GM23338 (cell line): ENCODE measurements around the gene CCDC12. TPM values are rescaled to one million over a fixed set of nuclear protein-coding genes. Genes with fewer than 3 reads are reported as not detected.

Experiments
- ATAC-seq: fragments of 200-7000 bp; cut with Tn5 transposase; 3 replicates; pipeline ENCODE4 v1.9.1; 2020
- DNase-seq: peaks from one replicate; pipeline ENCODE4 v3.0.0-alpha.2; 2015; ENCODE audit warnings: low spot score
- H2AFZ ChIP-seq: fragments of 200-600 bp; sonication (generic); 2 replicates; pipeline ENCODE4 v1.8.0; 2016; ENCODE audit warnings: antibody characterized with exemption, mild to moderate bottlenecking, moderate library complexity
- H3F3A ChIP-seq: fragments of 200-600 bp; sonication (generic); replicated peaks from 2 replicates; pipeline ENCODE4 v1.8.0; 2017; ENCODE audit warnings: antibody characterized with exemption, mixed run types, low read depth
- H3K27ac ChIP-seq: fragments of 200-600 bp; sonication (generic); 2 replicates; pipeline ENCODE4 v1.6.1; 2016; ENCODE audit warnings: low read depth
- H3K27me3 ChIP-seq: fragments of 200-600 bp; sonication (generic); 2 replicates; pipeline ENCODE4 v1.8.0; 2016; ENCODE audit warnings: mild to moderate bottlenecking, mixed run types, moderate library complexity; ENCODE audit not compliant: insufficient read depth
- H3K36me3 ChIP-seq: fragments of 200-600 bp; sonication (generic); 2 replicates; pipeline ENCODE4 v1.8.0; 2016; ENCODE audit warnings: mild to moderate bottlenecking; ENCODE audit not compliant: insufficient read depth
- H3K4me1 ChIP-seq: fragments of 200-600 bp; sonication (generic); 2 replicates; pipeline ENCODE4 v1.8.0; 2016; ENCODE audit warnings: mild to moderate bottlenecking, moderate library complexity; ENCODE audit not compliant: insufficient read depth
- H3K4me2 ChIP-seq: fragments of 200-600 bp; sonication (generic); 2 replicates; pipeline ENCODE4 v1.7.1; 2017; ENCODE audit warnings: mixed run types
- H3K4me3 ChIP-seq: fragments of 200-600 bp; sonication (generic); 2 replicates; pipeline ENCODE4 v1.6.1; 2016; ENCODE audit warnings: mixed run types
- H3K79me2 ChIP-seq: fragments of 200-600 bp; sonication (generic); replicated peaks from 2 replicates; pipeline ENCODE4 v1.8.0; 2017; ENCODE audit warnings: mild to moderate bottlenecking; ENCODE audit not compliant: insufficient read depth
- H3K9me2 ChIP-seq: fragments of 200-600 bp; sonication (generic); 2 replicates; pipeline ENCODE4 v1.8.0; 2017; ENCODE audit not compliant: insufficient read depth
- H4K20me1 ChIP-seq: fragments of 200-600 bp; sonication (generic); replicated peaks from 2 replicates; pipeline ENCODE4 v1.8.0; 2017; ENCODE audit warnings: mild to moderate bottlenecking; ENCODE audit not compliant: insufficient read depth
- H3K27ac Mint-ChIP-seq: 2 replicates; pipeline ENCODE4 v1.8.0; 2020; ENCODE audit warnings: inconsistent platforms, mild to moderate bottlenecking, moderate library complexity, mixed read lengths
- H3K27me3 Mint-ChIP-seq: 3 replicates; pipeline ENCODE4 v1.8.0; 2022; ENCODE audit warnings: low read depth, mild to moderate bottlenecking, moderate library complexity, mixed read lengths, inconsistent platforms; ENCODE audit not compliant: insufficient read depth, poor library complexity
- H3K36me3 Mint-ChIP-seq: 3 replicates; pipeline ENCODE4 v1.8.0; 2021; ENCODE audit warnings: low read depth, mild to moderate bottlenecking, inconsistent platforms, moderate library complexity, mixed read lengths
- H3K4me1 Mint-ChIP-seq: 3 replicates; pipeline ENCODE4 v1.8.0; 2020; ENCODE audit warnings: mild to moderate bottlenecking, inconsistent platforms, mixed read lengths
- H3K4me3 Mint-ChIP-seq: 3 replicates; pipeline ENCODE4 v1.8.0; 2021; ENCODE audit warnings: moderate library complexity, mild to moderate bottlenecking, inconsistent platforms, mixed read lengths
- H3K9me3 Mint-ChIP-seq: 3 replicates; pipeline ENCODE4 v1.8.0; 2020; ENCODE audit warnings: moderate library complexity, mild to moderate bottlenecking, inconsistent platforms, mixed read lengths
- EZH2phosphoT487 ChIP-seq: fragments of 200-600 bp; sonication (generic); IDR thresholded peaks from one replicate; pipeline ENCODE4 v1.8.1; 2018; ENCODE audit warnings: antibody characterized with exemption; ENCODE audit not compliant: unreplicated experiment
- JUNB ChIP-seq: IDR thresholded peaks from one replicate; pipeline ENCODE4 v1.6.1; 2016; ENCODE audit warnings: antibody characterized with exemption; ENCODE audit not compliant: unreplicated experiment
- NANOG ChIP-seq: IDR thresholded peaks from 2 replicates; pipeline ENCODE4 v1.6.1; 2016; ENCODE audit warnings: antibody characterized with exemption, borderline replicate concordance
- POLR2AphosphoS5 ChIP-seq: IDR thresholded peaks from 2 replicates; pipeline ENCODE4 v1.6.1; 2016; ENCODE audit warnings: antibody characterized with exemption, low read depth
- STAT1 ChIP-seq: IDR thresholded peaks from one replicate; pipeline ENCODE4 v1.6.1; 2016; ENCODE audit warnings: antibody characterized with exemption; ENCODE audit not compliant: unreplicated experiment
- ZNF114 ChIP-seq: fragments of 250-450 bp; sonication (Bioruptor Pico); IDR thresholded peaks from 2 replicates; pipeline ENCODE4 v1.5.0; 2020; ENCODE audit warnings: mild to moderate bottlenecking, moderate library complexity
- ZNF331 ChIP-seq: fragments of 250-450 bp; sonication (Bioruptor Pico); IDR thresholded peaks from 2 replicates; pipeline ENCODE4 v1.5.0; 2020; ENCODE audit warnings: low read depth, mild to moderate bottlenecking, moderate library complexity
- polyA plus RNA-seq: library from polyadenylated mRNA; unstranded; fragments of >200 nt; fragmentation: Nextera tagmentation; extraction: Ambion mirVana; gene quantifications from 2 replicates; pipeline ENCODE4 v1.2.1, GENCODE V29; 2016
- total RNA-seq: library from RNA; depleted of rRNA; stranded (reverse); fragments of >200 nt; shearing (Covaris generic); gene quantifications from 2 replicates; pipeline ENCODE4 v1.2.3, GENCODE V29; 2014
- TF ChIP-seq, protein P1 (sequence below): IDR thresholded peaks from one replicate; pipeline ENCODE4 v1.6.1; 2018; ENCODE audit warnings: antibody characterized with exemption; ENCODE audit not compliant: unreplicated experiment
- TF ChIP-seq, protein P2 (sequence below), 2 experiments: fragments of 200-600 bp in 1 of 2; sonication (generic) in 1 of 2; conservative IDR thresholded peaks; 2 replicates each; pipeline versions ENCODE4 v1.5.1 to v1.6.1; 2016 to 2017; ENCODE audit warnings: antibody characterized with exemption in 2 of 2, low read depth in 2 of 2, mild to moderate bottlenecking in 2 of 2, moderate library complexity in 1 of 2
- TF ChIP-seq, protein P3 (sequence below): IDR thresholded peaks from 2 replicates; pipeline ENCODE4 v1.6.1; 2016; ENCODE audit warnings: antibody characterized with exemption

Gene CCDC12
- total and polyA plus RNA-seq, 2 experiments from 2014 or later: 42.9 to 133 TPM

DNA sequence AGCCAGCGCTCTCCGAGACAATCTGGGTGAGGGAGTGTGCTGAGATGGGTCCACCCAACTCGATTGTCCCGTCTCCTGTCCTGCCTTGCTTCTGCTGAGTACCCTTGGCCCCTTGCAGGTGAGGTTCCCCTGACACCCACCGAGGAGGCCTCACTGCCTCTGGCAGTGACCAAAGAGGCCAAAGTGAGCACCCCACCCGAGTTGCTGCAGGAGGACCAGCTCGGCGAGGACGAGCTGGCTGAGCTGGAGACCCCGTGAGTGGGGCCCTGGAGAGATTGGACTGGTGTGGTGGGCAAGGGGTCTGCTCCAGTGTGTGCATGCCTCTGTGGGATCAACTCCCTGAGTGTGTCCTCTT lies 26.5 kb upstream of the CCDC12 start:
- ATAC-seq: no peak
- no peaks in the 10 kb centered on the region; the same call in 1 of the 2 replicates for H4K20me1 ChIP-seq
- no peaks in the 10 kb centered on the region for H3K27me3 ChIP-seq
- H3F3A ChIP-seq: no peaks in the 10 kb centered on the region
- Mint-ChIP-seq H3K9me3 (no peaks in the 10 kb centered on the region), H3K4me3 (no peak overlapping the region), H3K36me3 (peaks cover 28% of the 10 kb centered on the region), H3K4me1 (peaks cover 2% of the 10 kb centered on the region; the same call in 2 of the 3 replicates), H3K27me3 (peaks cover 18% of the 10 kb centered on the region), H3K27ac (no peak overlapping the region)
- no peak for DNase-seq
- H3K9me2 ChIP-seq: no peaks in the 10 kb centered on the region
- no peak for TF ChIP-seq ZNF331
- no peak for TF ChIP-seq EZH2phosphoT487
- TF ChIP-seq, protein P1, sequence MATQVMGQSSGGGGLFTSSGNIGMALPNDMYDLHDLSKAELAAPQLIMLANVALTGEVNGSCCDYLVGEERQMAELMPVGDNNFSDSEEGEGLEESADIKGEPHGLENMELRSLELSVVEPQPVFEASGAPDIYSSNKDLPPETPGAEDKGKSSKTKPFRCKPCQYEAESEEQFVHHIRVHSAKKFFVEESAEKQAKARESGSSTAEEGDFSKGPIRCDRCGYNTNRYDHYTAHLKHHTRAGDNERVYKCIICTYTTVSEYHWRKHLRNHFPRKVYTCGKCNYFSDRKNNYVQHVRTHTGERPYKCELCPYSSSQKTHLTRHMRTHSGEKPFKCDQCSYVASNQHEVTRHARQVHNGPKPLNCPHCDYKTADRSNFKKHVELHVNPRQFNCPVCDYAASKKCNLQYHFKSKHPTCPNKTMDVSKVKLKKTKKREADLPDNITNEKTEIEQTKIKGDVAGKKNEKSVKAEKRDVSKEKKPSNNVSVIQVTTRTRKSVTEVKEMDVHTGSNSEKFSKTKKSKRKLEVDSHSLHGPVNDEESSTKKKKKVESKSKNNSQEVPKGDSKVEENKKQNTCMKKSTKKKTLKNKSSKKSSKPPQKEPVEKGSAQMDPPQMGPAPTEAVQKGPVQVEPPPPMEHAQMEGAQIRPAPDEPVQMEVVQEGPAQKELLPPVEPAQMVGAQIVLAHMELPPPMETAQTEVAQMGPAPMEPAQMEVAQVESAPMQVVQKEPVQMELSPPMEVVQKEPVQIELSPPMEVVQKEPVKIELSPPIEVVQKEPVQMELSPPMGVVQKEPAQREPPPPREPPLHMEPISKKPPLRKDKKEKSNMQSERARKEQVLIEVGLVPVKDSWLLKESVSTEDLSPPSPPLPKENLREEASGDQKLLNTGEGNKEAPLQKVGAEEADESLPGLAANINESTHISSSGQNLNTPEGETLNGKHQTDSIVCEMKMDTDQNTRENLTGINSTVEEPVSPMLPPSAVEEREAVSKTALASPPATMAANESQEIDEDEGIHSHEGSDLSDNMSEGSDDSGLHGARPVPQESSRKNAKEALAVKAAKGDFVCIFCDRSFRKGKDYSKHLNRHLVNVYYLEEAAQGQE: no peak
- TF ChIP-seq STAT1: no peak
- TF ChIP-seq POLR2AphosphoS5: no peak
- TF ChIP-seq ZNF114 (CRISPR knock-in tag): no peak
- no peak for TF ChIP-seq NANOG
- no peak for TF ChIP-seq JUNB
- no peaks in the 10 kb centered on the region for H3K79me2 ChIP-seq
- H3K36me3 ChIP-seq: no peaks in the 10 kb centered on the region; the same call in 1 of the 2 replicates
- no peak overlapping the region for H3K27ac ChIP-seq
- no peak overlapping the region for H3K4me3 ChIP-seq
- H3K4me2 ChIP-seq: no peak overlapping the region
- no peaks in the 10 kb centered on the region for H3K4me1 ChIP-seq
- H2AFZ ChIP-seq: no peak overlapping the region

DNA sequence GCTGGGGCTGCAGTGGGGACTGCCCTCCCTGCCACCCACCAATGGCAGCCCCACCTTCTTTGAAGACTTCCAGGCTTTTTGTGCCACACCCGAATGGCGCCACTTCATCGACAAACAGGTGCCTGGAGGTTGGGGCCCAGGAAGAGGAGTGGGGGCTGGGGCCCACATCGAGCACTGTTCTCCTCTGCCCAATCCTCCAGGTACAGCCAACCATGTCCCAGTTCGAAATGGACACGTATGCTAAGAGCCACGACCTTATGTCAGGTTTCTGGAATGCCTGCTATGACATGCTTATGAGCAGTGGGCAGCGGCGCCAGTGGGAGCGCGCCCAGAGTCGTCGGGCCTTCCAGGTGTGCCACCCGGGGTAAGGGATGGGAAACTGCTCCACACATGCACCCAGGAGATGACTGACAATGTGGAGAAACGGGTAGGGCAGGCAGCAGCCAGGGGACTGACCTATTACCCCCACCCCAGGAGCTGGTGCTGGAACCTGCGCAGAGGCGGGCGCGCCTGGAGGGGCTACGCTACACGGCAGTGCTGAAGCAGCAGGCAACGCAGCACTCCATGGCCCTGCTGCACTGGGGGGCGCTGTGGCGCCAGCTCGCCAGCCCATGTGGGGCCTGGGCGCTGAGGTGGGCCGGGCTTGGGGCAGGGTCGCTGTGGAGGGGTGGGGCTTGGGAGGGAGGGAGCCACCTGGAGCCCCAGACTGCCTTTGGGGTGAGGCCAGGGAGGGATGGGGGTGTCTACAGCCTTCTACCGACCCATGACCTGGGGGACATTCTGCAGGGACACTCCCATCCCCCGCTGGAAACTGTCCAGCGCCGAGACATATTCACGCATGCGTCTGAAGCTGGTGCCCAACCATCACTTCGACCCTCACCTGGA lies 25.9 kb upstream of the CCDC12 start:
- TF ChIP-seq, protein P2, sequence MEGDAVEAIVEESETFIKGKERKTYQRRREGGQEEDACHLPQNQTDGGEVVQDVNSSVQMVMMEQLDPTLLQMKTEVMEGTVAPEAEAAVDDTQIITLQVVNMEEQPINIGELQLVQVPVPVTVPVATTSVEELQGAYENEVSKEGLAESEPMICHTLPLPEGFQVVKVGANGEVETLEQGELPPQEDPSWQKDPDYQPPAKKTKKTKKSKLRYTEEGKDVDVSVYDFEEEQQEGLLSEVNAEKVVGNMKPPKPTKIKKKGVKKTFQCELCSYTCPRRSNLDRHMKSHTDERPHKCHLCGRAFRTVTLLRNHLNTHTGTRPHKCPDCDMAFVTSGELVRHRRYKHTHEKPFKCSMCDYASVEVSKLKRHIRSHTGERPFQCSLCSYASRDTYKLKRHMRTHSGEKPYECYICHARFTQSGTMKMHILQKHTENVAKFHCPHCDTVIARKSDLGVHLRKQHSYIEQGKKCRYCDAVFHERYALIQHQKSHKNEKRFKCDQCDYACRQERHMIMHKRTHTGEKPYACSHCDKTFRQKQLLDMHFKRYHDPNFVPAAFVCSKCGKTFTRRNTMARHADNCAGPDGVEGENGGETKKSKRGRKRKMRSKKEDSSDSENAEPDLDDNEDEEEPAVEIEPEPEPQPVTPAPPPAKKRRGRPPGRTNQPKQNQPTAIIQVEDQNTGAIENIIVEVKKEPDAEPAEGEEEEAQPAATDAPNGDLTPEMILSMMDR (conservative IDR thresholded peaks at IDR 0.05; ENCODE audit: low read depth in 2 of 2): peak; percentile 59 to 98
- TF ChIP-seq, protein P3, sequence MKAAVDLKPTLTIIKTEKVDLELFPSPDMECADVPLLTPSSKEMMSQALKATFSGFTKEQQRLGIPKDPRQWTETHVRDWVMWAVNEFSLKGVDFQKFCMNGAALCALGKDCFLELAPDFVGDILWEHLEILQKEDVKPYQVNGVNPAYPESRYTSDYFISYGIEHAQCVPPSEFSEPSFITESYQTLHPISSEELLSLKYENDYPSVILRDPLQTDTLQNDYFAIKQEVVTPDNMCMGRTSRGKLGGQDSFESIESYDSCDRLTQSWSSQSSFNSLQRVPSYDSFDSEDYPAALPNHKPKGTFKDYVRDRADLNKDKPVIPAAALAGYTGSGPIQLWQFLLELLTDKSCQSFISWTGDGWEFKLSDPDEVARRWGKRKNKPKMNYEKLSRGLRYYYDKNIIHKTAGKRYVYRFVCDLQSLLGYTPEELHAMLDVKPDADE: no peak
- TF ChIP-seq ZNF331: no peak
- ATAC-seq: peak; percentile 85
- Histone ChIP-seq H3K27me3 (no peaks in the 10 kb centered on the region), H3K9me2 (no peaks in the 10 kb centered on the region), H4K20me1 (no peaks in the 10 kb centered on the region; the same call in 1 of the 2 replicates), H3K27ac (no peak overlapping the region), H3K4me3 (no peak overlapping the region), H2AFZ (no peak overlapping the region), H3F3A (no peaks in the 10 kb centered on the region), H3K4me1 (no peaks in the 10 kb centered on the region), H3K79me2 (no peaks in the 10 kb centered on the region), H3K36me3 (no peaks in the 10 kb centered on the region; the same call in 1 of the 2 replicates), H3K4me2 (no peak overlapping the region)
- peaks cover 18% of the 10 kb centered on the region for H3K27me3 Mint-ChIP-seq
- no peak overlapping the region for H3K27ac Mint-ChIP-seq
- DNase-seq: peak; percentile 84
- H3K36me3 Mint-ChIP-seq: peaks cover 28% of the 10 kb centered on the region
- H3K4me1 Mint-ChIP-seq: peaks cover 2% of the 10 kb centered on the region; the same call in 2 of the 3 replicates
- H3K4me3 Mint-ChIP-seq: no peak overlapping the region; the same call in 2 of the 3 replicates
- H3K9me3 Mint-ChIP-seq: no peaks in the 10 kb centered on the region
